Measurements from ENCODE around the gene CLIC5.

GRCh38 chr6:45931232-45931631 lies 84.4 kb downstream of the CLIC5 start:
- TF ChIP-seq CTCF (conservative IDR thresholded peaks at IDR 0.05 in 1 of 2, IDR thresholded peaks at IDR 0.05 in 1 of 2; ENCODE audit: extremely low read depth in 1 of 2, insufficient read depth in 1 of 2, low read depth in 1 of 2, low read length in 2 of 2) (no peak), EZH2 (IDR thresholded peaks at IDR 0.05; ENCODE audit: borderline replicate concordance, low read length) (no peak)
